ENCODE data around the gene TUBAL3.
"Not testable (repeated sequence)": the region's sequence is repeated elsewhere in the genome, so short reads cannot be mapped to it uniquely, and the experiment has no call there.

TUBAL3 gene

DNA sequence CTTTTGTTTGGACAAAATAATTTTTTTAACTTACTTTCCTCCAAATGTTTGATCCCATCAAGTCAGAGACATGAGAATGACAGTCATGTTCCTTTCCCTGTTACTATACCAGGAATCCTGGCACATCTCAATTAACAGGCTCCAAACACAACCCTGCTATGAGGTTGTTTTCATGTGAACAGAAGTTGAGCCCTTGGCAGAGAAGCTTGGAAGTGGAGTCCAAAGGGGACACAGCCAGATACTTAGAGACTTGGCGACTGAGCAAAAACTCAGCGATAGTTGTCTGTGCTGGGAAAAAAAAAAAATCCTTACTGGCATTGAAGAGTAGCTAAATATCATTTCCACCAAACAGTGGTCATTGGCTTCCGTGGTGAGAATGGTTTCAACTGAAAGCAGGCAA lies 12.8 kb downstream of the TUBAL3 start:
- Histone ChIP-seq H3K4me1 (ENCODE audit: insufficient read depth, insufficient read length) (no peaks in the 10 kb centered on the region), H3K36me3 (ENCODE audit: insufficient read depth, insufficient read length, low read length) (no peaks in the 10 kb centered on the region), H3K4me3 (ENCODE audit: insufficient read length, low read depth) (no peak overlapping the region), H3K9me3 (ENCODE audit: insufficient read depth, low read length) (peaks cover 27% of the 10 kb centered on the region), H3K9ac (ENCODE audit: insufficient read length, low read depth) (no peak overlapping the region), H3K27me3 (ENCODE audit: insufficient read depth, insufficient read length) (no peaks in the 10 kb centered on the region)
- no peak for TF ChIP-seq YY1 (IDR thresholded peaks at IDR 0.05; ENCODE audit: insufficient read depth, insufficient read length)
- TF ChIP-seq ZNF274 (IDR thresholded peaks at IDR 0.05; ENCODE audit: low read depth, low read length) = no peak
- TF ChIP-seq SUZ12 (IDR thresholded peaks at IDR 0.05; ENCODE audit: extremely low read depth, insufficient read depth, insufficient read length) = no peak
- DNase-seq (ENCODE audit: low read depth, low spot score) = no peak

DNA sequence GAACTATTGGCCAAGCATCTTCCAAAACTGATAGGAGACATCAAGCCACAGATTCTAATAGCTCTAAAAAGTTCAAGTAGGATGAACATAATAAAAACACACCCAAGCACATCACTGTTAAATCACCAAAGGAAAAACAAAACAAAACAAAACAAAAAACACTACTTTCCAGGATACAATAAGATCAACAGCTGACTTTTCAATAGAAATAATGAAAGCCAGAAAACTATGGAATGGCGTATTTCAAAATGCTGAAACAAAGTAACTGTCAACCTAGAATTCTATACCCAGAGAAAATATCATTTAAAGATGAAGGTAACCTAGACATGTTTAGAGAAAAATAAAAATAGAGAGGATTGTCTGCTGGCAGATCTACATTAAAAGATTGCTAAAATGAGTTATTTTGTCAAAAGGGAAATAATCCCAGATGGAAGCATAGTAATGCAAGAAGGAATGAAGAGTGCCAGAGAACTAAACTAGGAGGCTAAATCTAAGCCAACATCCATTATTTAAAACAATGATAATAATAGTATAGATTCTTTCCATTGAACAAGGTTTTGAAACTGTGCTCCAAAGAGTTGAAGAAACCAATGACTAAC lies 13.9 kb downstream of the TUBAL3 start:
- Histone ChIP-seq H3K4me3 (ENCODE audit: insufficient read length, low read depth) (no peak overlapping the region), H3K9me3 (ENCODE audit: insufficient read depth, low read length) (peaks cover 27% of the 10 kb centered on the region), H3K9ac (ENCODE audit: insufficient read length, low read depth) (no peak overlapping the region), H3K36me3 (ENCODE audit: insufficient read depth, insufficient read length, low read length) (no peaks in the 10 kb centered on the region), H3K27me3 (ENCODE audit: insufficient read depth, insufficient read length) (no peaks in the 10 kb centered on the region), H3K4me1 (ENCODE audit: insufficient read depth, insufficient read length) (no peaks in the 10 kb centered on the region)
- TF ChIP-seq ZNF274 (IDR thresholded peaks at IDR 0.05; ENCODE audit: low read depth, low read length) (no peak), SUZ12 (IDR thresholded peaks at IDR 0.05; ENCODE audit: extremely low read depth, insufficient read depth, insufficient read length) (no peak)
- no peak for DNase-seq (ENCODE audit: low read depth, low spot score)

DNA sequence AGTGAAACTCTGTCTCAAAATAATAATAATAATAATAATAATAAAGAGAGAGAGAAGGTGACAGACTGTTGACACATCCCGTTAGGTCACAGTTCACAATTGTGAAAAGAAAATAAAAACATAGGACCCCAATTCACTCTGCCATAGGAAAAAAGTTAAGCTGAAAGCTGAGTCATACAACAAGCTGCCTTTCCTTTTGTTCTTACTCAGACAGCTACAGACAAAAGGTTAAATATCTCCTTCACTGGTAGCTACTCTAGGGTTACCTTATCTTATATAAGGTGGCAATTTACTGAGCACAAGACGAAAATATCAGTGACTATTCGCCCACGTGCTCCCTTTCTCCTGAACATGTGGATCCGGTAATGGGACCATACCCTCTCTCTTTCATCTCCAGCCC lies 17.5 kb downstream of the TUBAL3 start:
- no peak overlapping the region for H3K9ac ChIP-seq (ENCODE audit: insufficient read length, low read depth)
- no peaks in the 10 kb centered on the region for H3K4me1 ChIP-seq (ENCODE audit: insufficient read depth, insufficient read length)
- H3K27me3 ChIP-seq (ENCODE audit: insufficient read depth, insufficient read length) = no peaks in the 10 kb centered on the region
- H3K36me3 ChIP-seq (ENCODE audit: insufficient read depth, insufficient read length, low read length) = no peaks in the 10 kb centered on the region
- H3K9me3 ChIP-seq (ENCODE audit: insufficient read depth, low read length) = peaks cover 27% of the 10 kb centered on the region
- no peak overlapping the region for H3K4me3 ChIP-seq (ENCODE audit: insufficient read length, low read depth)
- TF ChIP-seq YY1 (IDR thresholded peaks at IDR 0.05; ENCODE audit: insufficient read depth, insufficient read length) = no peak
- TF ChIP-seq SUZ12 (IDR thresholded peaks at IDR 0.05; ENCODE audit: extremely low read depth, insufficient read depth, insufficient read length) = no peak
- TF ChIP-seq ZNF274 (IDR thresholded peaks at IDR 0.05; ENCODE audit: low read depth, low read length) = no peak
- DNase-seq (ENCODE audit: low read depth, low spot score) = no peak

DNA sequence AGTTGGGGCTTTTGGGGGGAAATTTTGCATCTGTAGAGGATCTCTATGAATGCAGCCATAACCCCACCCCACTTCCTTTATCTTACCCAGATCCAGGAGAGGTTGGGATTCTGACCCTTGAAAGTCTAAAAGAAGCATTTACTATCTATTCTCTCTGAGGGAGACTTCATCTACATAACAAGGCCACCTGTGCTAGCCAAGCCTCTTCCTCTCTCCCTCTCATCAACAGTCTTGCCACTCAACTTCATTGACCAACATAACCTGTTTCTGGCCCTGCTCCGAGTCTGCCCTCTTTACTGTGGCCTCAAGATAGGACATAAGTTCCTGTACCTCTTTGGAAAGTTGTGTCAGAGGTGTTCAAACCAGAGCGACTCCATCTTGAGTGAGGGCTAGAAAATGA lies 19.4 kb downstream of the TUBAL3 start:
- no peaks in the 10 kb centered on the region for H3K4me1 ChIP-seq (ENCODE audit: insufficient read depth, insufficient read length)
- TF ChIP-seq SUZ12 (IDR thresholded peaks at IDR 0.05; ENCODE audit: extremely low read depth, insufficient read depth, insufficient read length) (no peak), YY1 (IDR thresholded peaks at IDR 0.05; ENCODE audit: insufficient read depth, insufficient read length) (no peak), ZNF274 (IDR thresholded peaks at IDR 0.05; ENCODE audit: low read depth, low read length) (no peak)
- peaks cover 10% of the 10 kb centered on the region for H3K9me3 ChIP-seq (ENCODE audit: insufficient read depth, low read length)
- no peak overlapping the region for H3K4me3 ChIP-seq (ENCODE audit: insufficient read length, low read depth)
- peak; percentile 66 for DNase-seq (ENCODE audit: low read depth, low spot score)
- no peak overlapping the region for H3K9ac ChIP-seq (ENCODE audit: insufficient read length, low read depth)
- H3K36me3 ChIP-seq (ENCODE audit: insufficient read depth, insufficient read length, low read length) = no peaks in the 10 kb centered on the region
- no peaks in the 10 kb centered on the region for H3K27me3 ChIP-seq (ENCODE audit: insufficient read depth, insufficient read length)

DNA sequence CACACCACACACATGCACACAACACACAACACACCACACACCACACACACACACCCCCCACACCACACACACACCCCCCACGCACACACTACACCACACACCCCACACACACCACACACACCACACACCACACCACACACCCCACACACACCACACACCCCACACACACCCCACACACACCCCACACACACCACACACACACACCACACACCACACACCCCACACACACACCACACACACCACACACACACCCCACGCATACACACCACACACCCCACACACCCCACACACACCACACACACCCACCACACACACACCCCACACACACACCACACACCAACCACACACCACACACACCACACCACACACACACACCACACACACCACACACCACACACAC lies 23.4 kb downstream of the TUBAL3 start:
- no peak overlapping the region for H3K9ac ChIP-seq (ENCODE audit: insufficient read length, low read depth)
- H3K4me1 ChIP-seq (ENCODE audit: insufficient read depth, insufficient read length) = no peaks in the 10 kb centered on the region
- no peaks in the 10 kb centered on the region for H3K27me3 ChIP-seq (ENCODE audit: insufficient read depth, insufficient read length)
- no peak overlapping the region for H3K4me3 ChIP-seq (ENCODE audit: insufficient read length, low read depth)
- no peak for TF ChIP-seq SUZ12 (IDR thresholded peaks at IDR 0.05; ENCODE audit: extremely low read depth, insufficient read depth, insufficient read length)
- no peak for TF ChIP-seq YY1 (IDR thresholded peaks at IDR 0.05; ENCODE audit: insufficient read depth, insufficient read length)
- no peak for TF ChIP-seq ZNF274 (IDR thresholded peaks at IDR 0.05; ENCODE audit: low read depth, low read length)
- no peaks in the 10 kb centered on the region for H3K36me3 ChIP-seq (ENCODE audit: insufficient read depth, insufficient read length, low read length)
- no peaks in the 10 kb centered on the region for H3K9me3 ChIP-seq (ENCODE audit: insufficient read depth, low read length)
- no peak for DNase-seq (ENCODE audit: low read depth, low spot score)

DNA sequence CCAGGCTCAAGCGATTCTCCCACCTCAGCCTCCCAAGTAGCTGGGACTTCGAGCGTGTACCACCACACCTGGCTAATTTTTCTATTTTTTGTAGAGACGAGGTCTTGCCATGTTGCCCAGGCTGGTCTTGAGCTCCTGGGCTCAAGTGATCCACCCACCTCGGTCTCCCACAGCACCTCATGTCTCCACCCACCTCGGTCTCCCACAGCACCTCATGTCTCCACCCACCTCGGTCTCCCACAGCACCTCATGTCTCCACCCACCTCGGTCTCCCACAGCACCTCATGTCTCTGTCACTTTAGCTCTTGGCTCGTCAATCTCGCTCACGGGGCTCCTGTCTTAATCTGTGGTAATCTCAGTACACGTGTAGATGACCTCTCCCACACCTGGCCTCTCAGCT lies 24.2 kb downstream of the TUBAL3 start:
- H3K9me3 ChIP-seq (ENCODE audit: insufficient read depth, low read length); H3K36me3 ChIP-seq (ENCODE audit: insufficient read depth, insufficient read length, low read length); H3K4me1 ChIP-seq (ENCODE audit: insufficient read depth, insufficient read length): not testable (repeated sequence)

DNA sequence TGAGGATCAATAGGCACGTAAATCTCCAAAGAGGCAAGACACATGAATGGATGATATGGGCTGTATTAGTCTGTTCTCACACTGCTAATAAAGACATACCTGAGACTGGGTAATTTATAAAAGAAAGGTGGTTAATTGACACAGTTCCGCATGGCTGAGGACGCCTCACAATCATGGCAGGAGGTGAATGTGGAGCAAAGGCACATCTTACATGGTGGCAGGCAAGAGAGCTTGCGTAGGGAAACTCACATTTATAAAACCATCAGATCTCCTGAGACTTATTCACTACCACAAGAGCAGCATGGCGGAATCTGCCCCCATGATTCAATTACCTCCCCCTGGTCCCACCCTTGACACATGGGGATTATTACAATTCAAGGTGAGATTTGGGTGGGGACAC lies 25.4 kb downstream of the TUBAL3 start:
- not testable (repeated sequence) for DNase-seq (ENCODE audit: low read depth, low spot score); H3K4me1 ChIP-seq (ENCODE audit: insufficient read depth, insufficient read length); H3K9ac ChIP-seq (ENCODE audit: insufficient read length, low read depth); H3K36me3 ChIP-seq (ENCODE audit: insufficient read depth, insufficient read length, low read length); H3K27me3 ChIP-seq (ENCODE audit: insufficient read depth, insufficient read length); H3K9me3 ChIP-seq (ENCODE audit: insufficient read depth, low read length); H3K4me3 ChIP-seq (ENCODE audit: insufficient read length, low read depth)

More for the DNA sequence above, 24.2 kb downstream of the TUBAL3 start:
- not testable (repeated sequence) for H3K9ac ChIP-seq (ENCODE audit: insufficient read length, low read depth); DNase-seq (ENCODE audit: low read depth, low spot score); H3K4me3 ChIP-seq (ENCODE audit: insufficient read length, low read depth); H3K27me3 ChIP-seq (ENCODE audit: insufficient read depth, insufficient read length)

DNA sequence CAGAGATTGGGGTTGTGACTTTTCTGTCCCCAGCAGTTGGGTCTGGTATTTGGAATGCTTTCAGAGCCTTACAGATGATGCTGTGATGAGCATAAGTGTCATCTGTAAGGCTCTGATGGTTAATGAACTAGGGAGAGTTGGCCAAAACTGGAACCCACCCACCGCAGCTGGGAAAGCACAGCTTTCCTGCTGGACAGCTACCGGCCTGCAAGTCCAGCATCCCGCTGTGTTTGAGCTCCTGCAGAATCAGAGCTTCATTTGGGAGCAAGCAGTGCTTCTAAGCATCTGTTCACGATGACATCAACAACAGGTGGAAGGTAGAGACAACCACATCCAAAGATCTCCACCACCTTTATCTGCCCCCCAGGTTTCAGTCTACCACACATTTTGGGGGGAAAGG lies 28.2 kb downstream of the TUBAL3 start:
- Histone ChIP-seq H3K27me3 (ENCODE audit: insufficient read depth, insufficient read length) (no peaks in the 10 kb centered on the region), H3K36me3 (ENCODE audit: insufficient read depth, insufficient read length, low read length) (no peaks in the 10 kb centered on the region), H3K9ac (ENCODE audit: insufficient read length, low read depth) (no peak overlapping the region), H3K4me1 (ENCODE audit: insufficient read depth, insufficient read length) (no peaks in the 10 kb centered on the region), H3K4me3 (ENCODE audit: insufficient read length, low read depth) (no peak overlapping the region), H3K9me3 (ENCODE audit: insufficient read depth, low read length) (no peaks in the 10 kb centered on the region)
- no peak for DNase-seq (ENCODE audit: low read depth, low spot score)
- TF ChIP-seq ZNF274 (IDR thresholded peaks at IDR 0.05; ENCODE audit: low read depth, low read length) (no peak), YY1 (IDR thresholded peaks at IDR 0.05; ENCODE audit: insufficient read depth, insufficient read length) (no peak), SUZ12 (IDR thresholded peaks at IDR 0.05; ENCODE audit: extremely low read depth, insufficient read depth, insufficient read length) (no peak)
